ENCODE results near the gene SFT2D2. TPM values are rescaled to one million over a fixed set of nuclear protein-coding genes. Genes with fewer than 3 reads are reported as not detected.
A peak's percentile ranks its signal among the peaks of the same experiment; 100 is the strongest.

Gene SFT2D2
- 6.1 TPM for polyA plus RNA-seq (2013, experiment 1 of 2)
- polyA plus RNA-seq (2013, experiment 2 of 2) = 5.5 TPM

DNA sequence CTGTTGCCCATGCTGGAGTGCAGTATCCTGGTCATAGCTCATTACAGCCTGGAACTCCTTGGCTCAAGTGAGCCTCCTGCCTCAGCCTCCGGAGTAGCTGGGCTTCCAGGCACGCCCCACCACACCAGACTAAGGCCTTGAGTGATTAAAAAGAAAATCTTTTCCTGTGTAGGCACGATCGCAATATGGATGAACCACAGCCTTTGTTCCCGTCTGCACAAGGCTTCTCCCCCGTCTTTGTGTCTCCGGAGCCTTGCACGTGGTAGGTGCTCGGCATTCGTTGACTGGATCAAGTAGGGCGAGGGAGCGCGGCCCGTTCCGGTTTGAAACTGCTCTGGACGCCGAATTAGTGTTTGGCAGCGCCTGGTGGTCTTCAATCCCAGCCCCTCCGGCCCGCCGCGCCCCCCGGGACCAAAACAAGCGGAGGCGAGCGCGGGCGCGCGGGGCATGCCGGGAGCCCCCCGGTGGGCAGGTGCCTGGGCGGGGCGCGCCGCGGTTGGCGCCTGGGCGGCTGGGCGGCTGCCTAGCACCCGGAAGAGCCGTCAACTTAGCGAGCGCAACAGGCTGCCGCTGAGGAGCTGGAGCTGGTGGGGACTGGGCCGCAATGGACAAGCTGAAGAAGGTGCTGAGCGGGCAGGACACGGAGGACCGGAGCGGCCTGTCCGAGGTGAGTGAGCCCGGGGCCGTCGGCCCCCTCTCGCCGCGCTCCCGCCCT, at the start of gene SFT2D2:
SFT2D2 (plus strand) TSS at position 529 of the 715 bp plus-strand sequence; CDS start at position 605, 76 bp downstream.
- Histone ChIP-seq H2BK120ac (ENCODE audit: low read depth, low read length) (peak within 1 kb of the TSS; percentile 51), H3K23ac (ENCODE audit: low read length) (no peak within 1 kb of the TSS), H3K4me2 (ENCODE audit: low read length) (peak within 1 kb of the TSS; percentile 82), H4K5ac (ENCODE audit: low read length) (no peak within 1 kb of the TSS), H2BK5ac (ENCODE audit: low read length) (peak within 1 kb of the TSS; percentile 23), H3K79me1 (ENCODE audit: low read length) (peaks cover 15% of the 10 kb centered on the region), H3K79me2 (ENCODE audit: control insufficient read depth, insufficient read depth, low read length) (peaks cover 18% of the 10 kb centered on the region), H3K56ac (ENCODE audit: low read length) (peak within 1 kb of the TSS; percentile 94), H3K27ac (ENCODE audit: low read depth, low read length) (peak within 1 kb of the TSS; percentile 70), H3K4ac (ENCODE audit: low read depth, low read length) (peak within 1 kb of the TSS; percentile 84), H2AK5ac (ENCODE audit: low read length) (no peak within 1 kb of the TSS), H2BK15ac (replicated peaks; ENCODE audit: low read depth) (no peak within 1 kb of the TSS), H3K27me3 (ENCODE audit: insufficient read depth, low read length, poor library complexity) (no peaks in the 10 kb centered on the region), H3K4me1 (ENCODE audit: control insufficient read depth, low read depth, low read length) (peaks cover 2% of the 10 kb centered on the region), H3K18ac (ENCODE audit: low read length) (peak within 1 kb of the TSS; percentile 77), H3K36me3 (ENCODE audit: control insufficient read depth, insufficient read depth, low read length) (no peaks in the 10 kb centered on the region), H4K8ac (ENCODE audit: low read depth, low read length) (no peak within 1 kb of the TSS), H3K9ac (ENCODE audit: low read length) (peak within 1 kb of the TSS; percentile 85), H3K4me3 (ENCODE audit: low read length) (peak within 1 kb of the TSS; percentile 72)
- WGBS (ENCODE audit: extremely low coverage, insufficient coverage, low lambda C conversion rate) = no CpG with 5 or more reads among the region's 58 CpGs
- DNase-seq = peak; percentile 85

DNA sequence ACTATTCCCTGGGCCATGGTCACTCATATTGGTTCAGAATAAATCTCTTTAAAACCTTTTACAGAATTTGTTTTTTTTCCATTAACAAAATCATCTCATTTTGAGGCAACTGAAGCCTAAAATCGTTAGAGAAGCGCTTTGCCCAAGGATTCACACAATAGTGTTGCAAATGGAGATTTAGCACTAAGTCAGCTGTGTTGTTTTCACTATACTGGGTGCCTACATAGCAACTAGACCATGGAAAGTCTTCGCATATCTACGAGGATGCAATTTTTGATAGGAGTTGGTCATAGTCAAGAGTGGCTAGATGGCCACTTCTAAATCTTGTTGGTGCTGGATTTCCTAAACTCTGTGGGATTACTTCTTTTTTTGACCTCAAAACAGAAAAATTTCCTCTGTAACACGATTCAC, 47.6 kb upstream of the SFT2D2 start:
- Histone ChIP-seq H3K36me3 (ENCODE audit: control insufficient read depth, insufficient read depth, low read length) (no peaks in the 10 kb centered on the region), H2BK5ac (ENCODE audit: low read length) (no peak overlapping the region), H3K4ac (ENCODE audit: low read depth, low read length) (peak overlapping the region; percentile 79), H3K4me1 (ENCODE audit: control insufficient read depth, low read depth, low read length) (peaks cover 6% of the 10 kb centered on the region), H2BK15ac (replicated peaks; ENCODE audit: low read depth) (no peak overlapping the region), H3K4me3 (ENCODE audit: low read length) (no peak overlapping the region), H3K4me2 (ENCODE audit: low read length) (peak overlapping the region; percentile 13), H3K23ac (ENCODE audit: low read length) (no peak overlapping the region), H2BK120ac (ENCODE audit: low read depth, low read length) (no peak overlapping the region), H4K8ac (ENCODE audit: low read depth, low read length) (no peak overlapping the region), H3K27ac (ENCODE audit: low read depth, low read length) (no peak overlapping the region), H4K5ac (ENCODE audit: low read length) (no peak overlapping the region), H3K9ac (ENCODE audit: low read length) (peak overlapping the region; percentile 18), H3K56ac (ENCODE audit: low read length) (peak overlapping the region; percentile 75), H3K79me1 (ENCODE audit: low read length) (no peaks in the 10 kb centered on the region), H3K79me2 (ENCODE audit: control insufficient read depth, insufficient read depth, low read length) (peaks cover 6% of the 10 kb centered on the region), H3K18ac (ENCODE audit: low read length) (no peak overlapping the region), H2AK5ac (ENCODE audit: low read length) (no peak overlapping the region), H3K27me3 (ENCODE audit: insufficient read depth, low read length, poor library complexity) (no peaks in the 10 kb centered on the region)
- no CpG with 5 or more reads among the region's 5 CpGs for WGBS (ENCODE audit: extremely low coverage, insufficient coverage, low lambda C conversion rate)
- no peak for DNase-seq

DNA sequence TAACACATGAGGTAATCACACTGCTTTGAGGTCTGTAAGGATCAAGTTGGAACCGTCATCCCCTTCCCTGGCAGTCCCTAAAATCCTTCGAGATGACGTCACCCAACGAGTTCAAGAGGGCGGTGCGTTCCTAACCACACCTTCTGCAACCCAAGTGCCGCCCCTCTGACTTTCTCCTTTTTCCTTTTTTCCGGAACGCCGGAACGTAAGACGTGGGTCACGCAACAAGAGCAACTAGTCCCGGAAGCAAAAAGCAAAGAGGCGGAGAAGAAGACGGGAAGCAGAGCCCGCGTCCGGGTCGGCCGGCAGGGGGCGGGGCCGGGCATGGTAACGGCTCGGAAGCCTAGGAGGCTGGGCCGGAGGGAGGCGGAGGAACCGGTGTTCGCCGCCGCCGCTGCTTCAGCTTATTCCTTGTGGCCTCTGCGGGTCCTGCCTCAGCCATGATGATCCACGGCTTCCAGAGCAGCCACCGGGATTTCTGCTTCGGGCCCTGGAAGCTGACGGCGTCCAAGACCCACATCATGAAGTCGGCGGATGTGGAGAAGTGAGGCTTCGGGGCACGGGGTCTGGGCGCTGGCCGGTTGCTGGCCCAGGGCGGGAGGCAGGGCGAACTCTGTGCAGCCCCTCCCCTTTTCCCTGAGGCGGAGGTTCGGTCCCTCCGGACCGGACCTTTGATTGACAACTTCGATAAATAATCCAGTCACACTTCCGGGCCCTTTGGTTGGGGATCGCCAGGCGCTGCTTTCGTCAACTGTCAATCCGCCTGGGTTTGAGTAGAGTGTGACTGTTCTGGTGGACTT, 47.0 kb upstream of the SFT2D2 start, which contains the start of gene TIPRL:
TIPRL (plus strand) TSS at position 325 of the 800 bp plus-strand sequence; CDS start at position 441, 116 bp downstream.
- Histone ChIP-seq H3K27me3 (ENCODE audit: insufficient read depth, low read length, poor library complexity) (no peaks in the 10 kb centered on the region), H2BK120ac (ENCODE audit: low read depth, low read length) (no peak within 1 kb of the TSS), H3K4me3 (ENCODE audit: low read length) (peak within 1 kb of the TSS; percentile 77), H3K4ac (ENCODE audit: low read depth, low read length) (peak within 1 kb of the TSS; percentile 79), H3K56ac (ENCODE audit: low read length) (peak within 1 kb of the TSS; percentile 92), H2AK5ac (ENCODE audit: low read length) (no peak within 1 kb of the TSS), H3K4me2 (ENCODE audit: low read length) (peak within 1 kb of the TSS; percentile 42), H3K79me1 (ENCODE audit: low read length) (no peaks in the 10 kb centered on the region), H3K27ac (ENCODE audit: low read depth, low read length) (peak within 1 kb of the TSS; percentile 72), H4K8ac (ENCODE audit: low read depth, low read length) (no peak within 1 kb of the TSS), H2BK15ac (replicated peaks; ENCODE audit: low read depth) (no peak within 1 kb of the TSS), H3K23ac (ENCODE audit: low read length) (no peak within 1 kb of the TSS), H3K18ac (ENCODE audit: low read length) (no peak within 1 kb of the TSS), H3K36me3 (ENCODE audit: control insufficient read depth, insufficient read depth, low read length) (no peaks in the 10 kb centered on the region), H4K5ac (ENCODE audit: low read length) (no peak within 1 kb of the TSS), H3K4me1 (ENCODE audit: control insufficient read depth, low read depth, low read length) (peaks cover 6% of the 10 kb centered on the region), H3K9ac (ENCODE audit: low read length) (peak within 1 kb of the TSS; percentile 81), H2BK5ac (ENCODE audit: low read length) (no peak within 1 kb of the TSS), H3K79me2 (ENCODE audit: control insufficient read depth, insufficient read depth, low read length) (peaks cover 6% of the 10 kb centered on the region)
- peak; percentile 100 for DNase-seq
- no CpG with 5 or more reads among the region's 56 CpGs for WGBS (ENCODE audit: extremely low coverage, insufficient coverage, low lambda C conversion rate)

DNA sequence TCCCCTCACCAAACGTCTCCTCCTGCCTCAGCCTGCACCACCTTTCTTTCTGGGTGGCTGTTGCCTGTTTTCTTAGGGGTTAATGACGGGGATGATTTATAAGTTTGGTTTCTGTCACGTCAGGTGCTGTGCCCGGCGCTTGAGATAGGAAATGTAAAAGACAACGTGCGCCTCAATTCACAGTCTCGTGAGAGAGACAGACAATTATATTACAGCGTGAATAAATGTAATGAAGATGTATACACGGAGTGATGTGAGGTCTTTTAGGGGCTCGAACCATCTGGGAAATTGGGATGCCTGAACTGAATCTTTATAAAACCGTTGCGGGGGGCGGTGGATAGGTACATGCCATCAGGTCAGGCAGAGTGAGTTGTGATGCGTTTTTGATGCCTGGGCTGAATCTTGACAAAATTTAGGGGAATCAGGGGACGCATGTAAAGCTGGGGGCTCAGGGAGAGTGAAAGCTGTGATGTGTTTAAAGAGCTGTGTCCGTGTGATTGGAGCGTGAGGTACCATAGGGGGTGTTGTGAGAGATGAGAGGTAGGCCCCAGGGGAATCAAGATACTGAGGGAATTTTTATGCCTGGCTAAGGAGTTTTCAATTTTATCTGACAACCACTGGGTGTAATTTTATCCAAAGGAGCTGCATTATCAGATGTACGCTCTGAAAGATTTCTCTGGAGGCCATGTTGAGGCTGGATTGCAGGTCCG, 46.2 kb upstream of the SFT2D2 start:
- no peak overlapping the region for H2AK5ac ChIP-seq (ENCODE audit: low read length)
- H2BK120ac ChIP-seq (ENCODE audit: low read depth, low read length) = no peak overlapping the region
- no peak overlapping the region for H3K23ac ChIP-seq (ENCODE audit: low read length)
- H3K36me3 ChIP-seq (ENCODE audit: control insufficient read depth, insufficient read depth, low read length) = no peaks in the 10 kb centered on the region
- DNase-seq = peak; percentile 28
- no CpG with 5 or more reads among the region's 20 CpGs for WGBS (ENCODE audit: extremely low coverage, insufficient coverage, low lambda C conversion rate)
- H3K4me2 ChIP-seq (ENCODE audit: low read length) = peak overlapping the region; percentile 42
- peaks cover 6% of the 10 kb centered on the region for H3K79me2 ChIP-seq (ENCODE audit: control insufficient read depth, insufficient read depth, low read length)
- H3K27me3 ChIP-seq (ENCODE audit: insufficient read depth, low read length, poor library complexity) = no peaks in the 10 kb centered on the region
- H4K5ac ChIP-seq (ENCODE audit: low read length) = no peak overlapping the region
- peak overlapping the region; percentile 92 for H3K56ac ChIP-seq (ENCODE audit: low read length)
- H2BK15ac ChIP-seq (replicated peaks; ENCODE audit: low read depth) = no peak overlapping the region
- H4K8ac ChIP-seq (ENCODE audit: low read depth, low read length) = no peak overlapping the region
- H2BK5ac ChIP-seq (ENCODE audit: low read length) = no peak overlapping the region
- H3K79me1 ChIP-seq (ENCODE audit: low read length) = no peaks in the 10 kb centered on the region
- peaks cover 6% of the 10 kb centered on the region for H3K4me1 ChIP-seq (ENCODE audit: control insufficient read depth, low read depth, low read length)
- peak overlapping the region; percentile 77 for H3K4me3 ChIP-seq (ENCODE audit: low read length)
- H3K18ac ChIP-seq (ENCODE audit: low read length) = no peak overlapping the region
- peak overlapping the region; percentile 81 for H3K9ac ChIP-seq (ENCODE audit: low read length)
- no peak overlapping the region for H3K4ac ChIP-seq (ENCODE audit: low read depth, low read length)
- H3K27ac ChIP-seq (ENCODE audit: low read depth, low read length) = peak overlapping the region; percentile 72

DNA sequence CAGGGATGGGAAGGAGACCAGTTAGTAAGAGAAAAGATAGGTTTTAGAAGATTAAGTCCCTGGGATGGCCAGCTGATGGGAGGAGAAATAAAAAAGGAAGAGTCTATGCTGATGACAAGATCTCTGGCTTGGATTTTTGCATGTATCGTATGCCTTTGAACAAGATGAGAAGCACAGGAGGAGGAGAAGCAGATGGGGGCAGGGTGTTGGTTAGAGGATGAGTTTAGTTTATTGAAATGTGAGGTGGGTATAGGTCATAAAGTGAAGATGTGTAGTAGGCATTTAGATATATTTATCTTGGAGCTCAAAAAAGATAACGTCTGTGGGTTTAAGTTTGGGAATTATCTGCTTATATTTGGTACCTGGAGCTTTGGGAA, 45.7 kb upstream of the SFT2D2 start:
- H3K79me1 ChIP-seq (ENCODE audit: low read length) = no peaks in the 10 kb centered on the region
- no peak overlapping the region for H4K5ac ChIP-seq (ENCODE audit: low read length)
- no peaks in the 10 kb centered on the region for H3K27me3 ChIP-seq (ENCODE audit: insufficient read depth, low read length, poor library complexity)
- WGBS (ENCODE audit: extremely low coverage, insufficient coverage, low lambda C conversion rate) = no CpG with 5 or more reads among the region's 2 CpGs
- H3K18ac ChIP-seq (ENCODE audit: low read length) = no peak overlapping the region
- peaks cover 6% of the 10 kb centered on the region for H3K4me1 ChIP-seq (ENCODE audit: control insufficient read depth, low read depth, low read length)
- no peak overlapping the region for H2BK120ac ChIP-seq (ENCODE audit: low read depth, low read length)
- peak overlapping the region; percentile 42 for H3K4me2 ChIP-seq (ENCODE audit: low read length)
- no peaks in the 10 kb centered on the region for H3K36me3 ChIP-seq (ENCODE audit: control insufficient read depth, insufficient read depth, low read length)
- no peak overlapping the region for H2BK15ac ChIP-seq (replicated peaks; ENCODE audit: low read depth)
- peak overlapping the region; percentile 81 for H3K9ac ChIP-seq (ENCODE audit: low read length)
- no peak overlapping the region for H4K8ac ChIP-seq (ENCODE audit: low read depth, low read length)
- peaks cover 6% of the 10 kb centered on the region for H3K79me2 ChIP-seq (ENCODE audit: control insufficient read depth, insufficient read depth, low read length)
- no peak overlapping the region for H3K4me3 ChIP-seq (ENCODE audit: low read length)
- H3K56ac ChIP-seq (ENCODE audit: low read length) = peak overlapping the region; percentile 92
- no peak overlapping the region for H3K4ac ChIP-seq (ENCODE audit: low read depth, low read length)
- H3K23ac ChIP-seq (ENCODE audit: low read length) = no peak overlapping the region
- no peak overlapping the region for H2AK5ac ChIP-seq (ENCODE audit: low read length)
- H3K27ac ChIP-seq (ENCODE audit: low read depth, low read length) = no peak overlapping the region
- no peak for DNase-seq
- H2BK5ac ChIP-seq (ENCODE audit: low read length) = no peak overlapping the region
